WTC11 (cell line): ENCODE data around the gene YAP1. TPM values are rescaled to one million over a fixed set of nuclear protein-coding genes. Genes with fewer than 3 reads are reported as not detected.

Experiments
- ATAC-seq: fragments of 200-7000 bp; cut with Tn5 transposase; 2 replicates; pipeline ENCODE4 v1.10.0; 2021; ENCODE audit warnings: mild to moderate bottlenecking, moderate library complexity
- Bru-seq: library from RNA; stranded (reverse); fragments of 400-500 nt; gene quantifications from one replicate; lab custom pipeline; 2021; lab: Mats Ljungman, UMichigan
- CTCF ChIA-PET: fragments of 300-600 bp; sonication (Branson Sonifier 250); formaldehyde crosslinking; loops from one replicate; lab custom pipeline; 2021; ENCODE audit warnings: antibody characterized with exemption; lab: Charles Lee
- POLR2A ChIA-PET: fragments of 350-600 bp; sonication (Branson Sonifier 250); formaldehyde crosslinking; loops from one replicate; lab custom pipeline; 2021; ENCODE audit warnings: antibody characterized with exemption; lab: Charles Lee
- DNase-seq: peaks from one replicate; pipeline ENCODE4 v3.0.0; 2021; ENCODE audit warnings: low spot score
- H3K27ac Mint-ChIP-seq: 2 replicates; pipeline ENCODE4 v1.8.0; 2021; ENCODE audit warnings: mixed read lengths
- H3K27me3 Mint-ChIP-seq: 2 replicates; pipeline ENCODE4 v1.8.0; 2021; ENCODE audit warnings: low read depth, mild to moderate bottlenecking, moderate library complexity, mixed read lengths
- H3K36me3 Mint-ChIP-seq: 2 replicates; pipeline ENCODE4 v1.8.0; 2021; ENCODE audit warnings: mixed read lengths
- H3K4me1 Mint-ChIP-seq: 2 replicates; pipeline ENCODE4 v1.8.0; 2022; ENCODE audit warnings: mixed read lengths
- H3K4me3 Mint-ChIP-seq: 2 replicates; pipeline ENCODE4 v1.8.0; 2021; ENCODE audit warnings: mild to moderate bottlenecking, moderate library complexity, mixed read lengths
- H3K9me3 Mint-ChIP-seq: 2 replicates; pipeline ENCODE4 v1.8.0; 2021; ENCODE audit warnings: mixed read lengths
- ATF3 ChIP-seq: sonication (generic); formaldehyde crosslinking; conservative IDR thresholded peaks from 2 replicates; pipeline ENCODE4 v1.8.1; 2022; ENCODE audit warnings: mild to moderate bottlenecking, missing genetic modification reagents
- CDX4 ChIP-seq: fragments of 250-450 bp; sonication (Bioruptor Pico); IDR thresholded peaks from 2 replicates; pipeline ENCODE4 v1.9.0; 2021; ENCODE audit warnings: moderate library complexity, mild to moderate bottlenecking, inconsistent platforms, borderline replicate concordance
- CREB1 ChIP-seq: sonication (generic); formaldehyde crosslinking; IDR thresholded peaks from 2 replicates; pipeline ENCODE4 v1.8.0; 2023; ENCODE audit warnings: mild to moderate bottlenecking, missing genetic modification reagents
- ESRRA ChIP-seq: sonication (generic); formaldehyde crosslinking; IDR thresholded peaks from 2 replicates; pipeline ENCODE4 v1.8.1; 2022; ENCODE audit warnings: mild to moderate bottlenecking, missing genetic modification reagents, borderline replicate concordance
- ETV6 ChIP-seq: sonication (generic); formaldehyde crosslinking; IDR thresholded peaks from 2 replicates; pipeline ENCODE4 v1.8.1; 2022; ENCODE audit warnings: mild to moderate bottlenecking, missing genetic modification reagents
- FOXJ3 ChIP-seq: sonication (generic); formaldehyde crosslinking; IDR thresholded peaks from 2 replicates; pipeline ENCODE4 v1.9.0; 2021; ENCODE audit warnings: missing genetic modification reagents, mild to moderate bottlenecking, borderline replicate concordance
- FOXP4 ChIP-seq: sonication (generic); formaldehyde crosslinking; IDR thresholded peaks from 2 replicates; pipeline ENCODE4 v1.8.0; 2022; ENCODE audit warnings: mild to moderate bottlenecking, missing genetic modification reagents
- GTF2I ChIP-seq: fragments of 250-450 bp; sonication (Bioruptor Pico); conservative IDR thresholded peaks from 2 replicates; pipeline ENCODE4 v1.4.0; 2021; ENCODE audit warnings: mild to moderate bottlenecking
- IRF1 ChIP-seq: sonication (generic); formaldehyde crosslinking; IDR thresholded peaks from 2 replicates; pipeline ENCODE4 v1.8.0; 2023; ENCODE audit warnings: missing genetic modification reagents
- JUN ChIP-seq: sonication (generic); formaldehyde crosslinking; IDR thresholded peaks from 2 replicates; pipeline ENCODE4 v1.8.0; 2023; ENCODE audit warnings: mild to moderate bottlenecking, missing genetic modification reagents
- MYBL2 ChIP-seq: sonication (generic); formaldehyde crosslinking; IDR thresholded peaks from 2 replicates; pipeline ENCODE4 v1.8.1; 2023; ENCODE audit warnings: mild to moderate bottlenecking, moderate library complexity, missing genetic modification reagents
- NFYB ChIP-seq: sonication (generic); formaldehyde crosslinking; conservative IDR thresholded peaks from 2 replicates; pipeline ENCODE4 v1.8.0; 2022; ENCODE audit warnings: low read depth, missing genetic modification reagents
- NR3C1 ChIP-seq: sonication (generic); formaldehyde crosslinking; conservative IDR thresholded peaks from 2 replicates; pipeline ENCODE4 v1.8.1; 2023; ENCODE audit warnings: low read depth, mild to moderate bottlenecking, missing genetic modification reagents
- PRDM15 ChIP-seq: sonication (generic); formaldehyde crosslinking; IDR thresholded peaks from 2 replicates; pipeline ENCODE4 v1.8.0; 2022; ENCODE audit warnings: missing genetic modification reagents
- PRRX2 ChIP-seq: fragments of 250-450 bp; sonication (Bioruptor Pico); IDR thresholded peaks from 2 replicates; pipeline ENCODE4 v1.8.0; 2021; ENCODE audit warnings: mild to moderate bottlenecking
- RELA ChIP-seq: sonication (generic); formaldehyde crosslinking; IDR thresholded peaks from 2 replicates; pipeline ENCODE4 v1.8.1; 2022; ENCODE audit warnings: missing genetic modification reagents, mild to moderate bottlenecking, borderline replicate concordance
- RORB ChIP-seq: fragments of 250-450 bp; sonication (Bioruptor Pico); IDR thresholded peaks from 2 replicates; pipeline ENCODE4 v1.9.0; 2021; ENCODE audit warnings: mild to moderate bottlenecking
- SOX15 ChIP-seq: fragments of 250-450 bp; sonication (Bioruptor Pico); IDR thresholded peaks from 2 replicates; pipeline ENCODE4 v1.9.0; 2021; ENCODE audit warnings: mild to moderate bottlenecking
- SP1 ChIP-seq: sonication (generic); formaldehyde crosslinking; conservative IDR thresholded peaks from 2 replicates; pipeline ENCODE4 v1.8.1; 2022; ENCODE audit warnings: missing genetic modification reagents
- STAT6 ChIP-seq: sonication (generic); formaldehyde crosslinking; conservative IDR thresholded peaks from 2 replicates; pipeline ENCODE4 v1.8.1; 2023; ENCODE audit warnings: mild to moderate bottlenecking, low read depth, missing genetic modification reagents, moderate library complexity
- USF1 ChIP-seq: sonication (generic); formaldehyde crosslinking; IDR thresholded peaks from 2 replicates; pipeline ENCODE4 v1.8.0; 2022; ENCODE audit warnings: mild to moderate bottlenecking, missing genetic modification reagents
- ZNF121 ChIP-seq: sonication (generic); formaldehyde crosslinking; IDR thresholded peaks from 2 replicates; pipeline ENCODE4 v1.8.0; 2023; ENCODE audit warnings: missing genetic modification reagents
- ZNF219 ChIP-seq: sonication (generic); formaldehyde crosslinking; IDR thresholded peaks from 2 replicates; pipeline ENCODE4 v1.8.0; 2023; ENCODE audit warnings: missing genetic modification reagents, mild to moderate bottlenecking, borderline replicate concordance
- ZNF232 ChIP-seq: sonication (generic); formaldehyde crosslinking; IDR thresholded peaks from 2 replicates; pipeline ENCODE4 v1.8.0; 2022; ENCODE audit warnings: mild to moderate bottlenecking, missing genetic modification reagents
- ZNF317 ChIP-seq: sonication (generic); formaldehyde crosslinking; IDR thresholded peaks from 2 replicates; pipeline ENCODE4 v1.8.1; 2023; ENCODE audit warnings: low read depth, mild to moderate bottlenecking, moderate library complexity, missing genetic modification reagents, borderline replicate concordance
- long read RNA-seq, 3 experiments: library from RNA in 1 of 3; library from capped mRNA in 1 of 3; library from polyadenylated mRNA in 1 of 3; unstranded in 2 of 3; stranded (forward) in 1 of 3; transcript quantifications; one replicate each; pipeline ENCODE4 v2.0.0, GENCODE V29; 2021
- total RNA-seq: library from RNA; stranded (reverse); gene quantifications from 3 replicates; pipeline ENCODE4 v1.2.3, GENCODE V29; 2021

The YAP1 gene
- 88.7 to 101 TPM (median 98.9 TPM) in 3 replicates for total RNA-seq
- percentile 88 among the genes with signal in this experiment for Bru-seq, nascent RNA
- long read RNA-seq, experiment 1, full-length matches to known transcripts, result 59 of 134 reads
- long read RNA-seq, experiment 1, partial matches to known transcripts, result 13 of 134 reads
- long read RNA-seq, experiment 1, other reads (novel, unspliced or antisense), result 62 of 134 reads
- long read RNA-seq, experiment 2, full-length matches to known transcripts, result 22 of 103 reads
- long read RNA-seq, experiment 2, partial matches to known transcripts, result 6 of 103 reads
- long read RNA-seq, experiment 2, other reads (novel, unspliced or antisense), result 75 of 103 reads
- long read RNA-seq, experiment 3, partial matches to known transcripts, result 1 of 18 reads
- long read RNA-seq, experiment 3, other reads (novel, unspliced or antisense), result 17 of 18 reads

- peaks cover 37% of the 10 kb centered on the region for H3K4me1 Mint-ChIP-seq
- ATAC-seq (peak; percentile 67), DNase-seq (peak; percentile 89)
- H3K36me3 Mint-ChIP-seq, result no peaks in the 10 kb centered on the region; the same call in none of the 2 replicates
- peaks cover 7% of the 10 kb centered on the region; the same call in 1 of the 2 replicates for H3K9me3 Mint-ChIP-seq
- ChIA-PET CTCF (interaction anchor here (0.9 kb wide), 2 partner anchors 102 to 159 kb away, joined by 4 to 5 read pairs; no protein-coding TSS in a partner anchor), POLR2A (interaction anchor here (0.6 to 1.6 kb wide), 3 partner anchors 159 to 200 kb away, joined by 3 to 7 read pairs (median 3); partner anchors contain the start of gene CEP126)
- no peaks in the 10 kb centered on the region for H3K27me3 Mint-ChIP-seq
- H3K4me3 Mint-ChIP-seq, result peak within 1 kb of the TSS; percentile 98
- H3K27ac Mint-ChIP-seq, result peak within 1 kb of the TSS; percentile 100
- TF ChIP-seq JUN (CRISPR knock-in tag) (no peak), RORB (CRISPR knock-in tag) (no peak), IRF1 (no peak), FOXP4 (CRISPR knock-in tag) (no peak), ZNF232 (peak; percentile 80; the same call in 1 of the 2 replicates), CDX4 (CRISPR knock-in tag) (no peak), NFYB (CRISPR knock-in tag) (no peak), ESRRA (CRISPR knock-in tag) (peak; percentile 84), ATF3 (CRISPR knock-in tag) (no peak), SP1 (CRISPR knock-in tag) (no peak; the same call in 1 of the 2 replicates), ZNF317 (CRISPR knock-in tag) (peak; percentile 48; the same call in 1 of the 2 replicates), ZNF219 (no peak), SOX15 (no peak), STAT6 (CRISPR knock-in tag) (no peak), PRRX2 (CRISPR knock-in tag) (no peak), ETV6 (CRISPR knock-in tag) (peak; percentile 73), MYBL2 (no peak; the same call in 1 of the 2 replicates), PRDM15 (no peak), CREB1 (CRISPR knock-in tag) (no peak), ZNF121 (CRISPR knock-in tag) (no peak), FOXJ3 (CRISPR knock-in tag) (no peak), GTF2I (CRISPR knock-in tag) (no peak), USF1 (CRISPR knock-in tag) (peak; percentile 93), NR3C1 (CRISPR knock-in tag) (no peak), RELA (CRISPR knock-in tag) (no peak)
Measured at GRCh38 chr11:102109896-102110760, at the start of gene YAP1. TSS of gene YAP1 (plus strand) at chr11:102110447. CDS start at chr11:102110849, 402 bp downstream.
